Measurements from ENCODE around the gene GABRG3. TPM values are rescaled to one million over a fixed set of nuclear protein-coding genes. Genes with fewer than 3 reads are reported as not detected.

GABRG3 gene
- total and polyA plus RNA-seq, 2 donors (not counting 3 experiments of a cell fraction or from before 2014, with no cell fraction given): not detected

GRCh38 chr15:27293607-27294006 lies 322.6 kb downstream of the GABRG3 start:
- Histone ChIP-seq H2AFZ (ENCODE audit: low read depth, low read length) (no peak overlapping the region), H4K20me1 (replicated peaks; ENCODE audit: control insufficient read depth, extremely low read depth, insufficient read depth, low read length) (no peaks in the 10 kb centered on the region), H3K9ac (replicated peaks; ENCODE audit: extremely low read depth, insufficient read depth, low read length) (no peak overlapping the region), H3K27ac (ENCODE audit: insufficient read depth, low read depth, low read length) (no peak overlapping the region), H3K27me3 (ENCODE audit: control insufficient read depth in 2 of 2, insufficient read depth in 2 of 2, low read length in 2 of 2) (no peaks in the 10 kb centered on the region), H3K9me3 (replicated peaks; ENCODE audit: control insufficient read depth, insufficient read depth, low read length) (no peaks in the 10 kb centered on the region), H3K9me1 (replicated peaks; ENCODE audit: control insufficient read depth, extremely low read depth, insufficient read depth, low read length) (no peaks in the 10 kb centered on the region), H3K4me1 (ENCODE audit: control insufficient read depth, extremely low read depth, insufficient read depth, low read length) (no peaks in the 10 kb centered on the region), H3K36me3 (ENCODE audit: control insufficient read depth in 2 of 2, extremely low read depth in 1 of 2, insufficient read depth in 2 of 2, low read length in 2 of 2) (no peaks in the 10 kb centered on the region), H3K4me2 (ENCODE audit: insufficient read depth, low read length) (no peak overlapping the region), H3K79me2 (ENCODE audit: control insufficient read depth, insufficient read depth, low read length) (no peaks in the 10 kb centered on the region), H3K4me3 (replicated peaks in 1 of 3; ENCODE audit: insufficient read depth in 1 of 3, low read depth in 1 of 3, low read length in 3 of 3) (no peak overlapping the region)
- ChIA-PET POLR2A (no interaction called here), CTCF (no interaction called here)
- TF ChIP-seq EZH2 (IDR thresholded peaks at IDR 0.05; ENCODE audit: borderline replicate concordance, low read depth, low read length, severe bottlenecking): no peak
- TF ChIP-seq GATA2 (IDR thresholded peaks at IDR 0.05; ENCODE audit: insufficient read depth, insufficient read length, low read depth, low read length): no peak
- no peak for TF ChIP-seq FOS (IDR thresholded peaks at IDR 0.05; ENCODE audit: borderline replicate concordance, insufficient read depth, low read length)
- no peak for TF ChIP-seq POLR2AphosphoS5 (IDR thresholded peaks at IDR 0.05; ENCODE audit: insufficient read depth, low read depth, low read length)
- TF ChIP-seq CTCF (IDR thresholded peaks at IDR 0.05; ENCODE audit: extremely low read depth in 1 of 2, insufficient read depth in 1 of 2, low read depth in 1 of 2, low read length in 2 of 2): no peak
- FAIRE-seq (no peak), DNase-seq (ENCODE audit: low read depth, low spot score) (no peak)
- intact Hi-C loops (cut with micrococcal nuclease) (no loop called here), dilution Hi-C loops (cut with MboI; ENCODE audit: extremely low pct_ligation_motif_present, low sequenced_read_pairs) (no loop called here)
- no TSS peak for BruUV-seq (replicated peaks)

GRCh38 chr15:27317736-27318135 lies 346.8 kb downstream of the GABRG3 start:
- Histone ChIP-seq H3K36me3 (ENCODE audit: control insufficient read depth in 2 of 2, extremely low read depth in 1 of 2, insufficient read depth in 2 of 2, low read length in 2 of 2) (no peaks in the 10 kb centered on the region), H3K27ac (ENCODE audit: insufficient read depth, low read depth, low read length) (no peak overlapping the region), H3K4me1 (ENCODE audit: control insufficient read depth, extremely low read depth, insufficient read depth, low read length) (no peaks in the 10 kb centered on the region), H3K27me3 (ENCODE audit: control insufficient read depth in 2 of 2, insufficient read depth in 2 of 2, low read length in 2 of 2) (no peaks in the 10 kb centered on the region), H2AFZ (ENCODE audit: low read depth, low read length) (no peak overlapping the region), H3K9me1 (replicated peaks; ENCODE audit: control insufficient read depth, extremely low read depth, insufficient read depth, low read length) (no peaks in the 10 kb centered on the region), H4K20me1 (replicated peaks; ENCODE audit: control insufficient read depth, extremely low read depth, insufficient read depth, low read length) (no peaks in the 10 kb centered on the region), H3K4me3 (replicated peaks in 1 of 3; ENCODE audit: insufficient read depth in 1 of 3, low read depth in 1 of 3, low read length in 3 of 3) (no peak overlapping the region), H3K9me3 (replicated peaks; ENCODE audit: control insufficient read depth, insufficient read depth, low read length) (peaks cover 8% of the 10 kb centered on the region), H3K79me2 (ENCODE audit: control insufficient read depth, insufficient read depth, low read length) (no peaks in the 10 kb centered on the region), H3K9ac (replicated peaks; ENCODE audit: extremely low read depth, insufficient read depth, low read length) (no peak overlapping the region), H3K4me2 (ENCODE audit: insufficient read depth, low read length) (no peak overlapping the region)
- FAIRE-seq (no peak), DNase-seq (ENCODE audit: low read depth, low spot score) (no peak)
- ChIA-PET POLR2A (no interaction called here), CTCF (no interaction called here)
- BruUV-seq (replicated peaks): no TSS peak
- TF ChIP-seq CTCF (IDR thresholded peaks at IDR 0.05; ENCODE audit: extremely low read depth in 1 of 2, insufficient read depth in 1 of 2, low read depth in 1 of 2, low read length in 2 of 2) (no peak), GATA2 (IDR thresholded peaks at IDR 0.05; ENCODE audit: insufficient read depth, insufficient read length, low read depth, low read length) (no peak), MAX (IDR thresholded peaks at IDR 0.05; ENCODE audit: insufficient read depth, insufficient read length) (no peak), FOS (IDR thresholded peaks at IDR 0.05; ENCODE audit: borderline replicate concordance, insufficient read depth, low read length) (no peak), JUN (IDR thresholded peaks at IDR 0.05; ENCODE audit: borderline replicate concordance, insufficient read depth, insufficient read length, low read depth) (no peak), EZH2 (IDR thresholded peaks at IDR 0.05; ENCODE audit: borderline replicate concordance, low read depth, low read length, severe bottlenecking) (no peak), POLR2A (IDR thresholded peaks at IDR 0.05; ENCODE audit: low read depth, low read length) (no peak), POLR2AphosphoS5 (IDR thresholded peaks at IDR 0.05; ENCODE audit: insufficient read depth, low read depth, low read length) (no peak), MYC (IDR thresholded peaks at IDR 0.05; ENCODE audit: low read depth, low read length) (no peak)
- intact Hi-C loops (cut with micrococcal nuclease): no loop called here
- dilution Hi-C loops (cut with MboI; ENCODE audit: extremely low pct_ligation_motif_present, low sequenced_read_pairs): no loop called here

Measured in endothelial cell of umbilical vein (primary cell).